HepG2 (cell line): ENCODE results near the gene ADRM1. TPM values are rescaled to one million over a fixed set of nuclear protein-coding genes. Genes with fewer than 3 reads are reported as not detected.

ENCODE experiments used
- BATF2 ChIP-seq: sonication (generic); formaldehyde crosslinking; IDR thresholded peaks from 2 replicates; pipeline ENCODE4 v1.8.0; 2022; ENCODE audit warnings: mild to moderate bottlenecking, missing genetic modification reagents, moderate library complexity
- CCAR2 ChIP-seq: fragments of 200-400 bp; formaldehyde crosslinking; optimal IDR thresholded peaks from 2 replicates; pipeline ENCODE3; 2018; ENCODE audit warnings: low read depth, mild to moderate bottlenecking, low read length, moderate library complexity
- DZIP1 ChIP-seq: sonication (generic); formaldehyde crosslinking; IDR thresholded peaks from 2 replicates; pipeline ENCODE4 v1.5.0; 2020; ENCODE audit warnings: mild to moderate bottlenecking, missing genetic modification reagents
- E2F2 ChIP-seq: sonication (generic); formaldehyde crosslinking; IDR thresholded peaks from 2 replicates; pipeline ENCODE4 v1.4.0; 2020; ENCODE audit warnings: missing genetic modification reagents, borderline replicate concordance
- IRX3 ChIP-seq: sonication (generic); formaldehyde crosslinking; IDR thresholded peaks from 2 replicates; pipeline ENCODE4 v1.8.1; 2023; ENCODE audit warnings: mild to moderate bottlenecking, low read depth, missing genetic modification reagents, borderline replicate concordance
- KDM5B ChIP-seq: sonication (generic); formaldehyde crosslinking; IDR thresholded peaks from 2 replicates; pipeline ENCODE4 v1.4.0; 2020; ENCODE audit warnings: missing genetic modification reagents, mild to moderate bottlenecking, borderline replicate concordance
- MZF1 ChIP-seq: sonication (generic); formaldehyde crosslinking; IDR thresholded peaks from 2 replicates; pipeline ENCODE4 v1.8.1; 2023; ENCODE audit warnings: mild to moderate bottlenecking, missing genetic modification reagents, borderline replicate concordance
- NCOA1 ChIP-seq: sonication (generic); formaldehyde crosslinking; IDR thresholded peaks from 2 replicates; pipeline ENCODE4 v1.9.0; 2021; ENCODE audit warnings: missing genetic modification reagents
- PRDM15 ChIP-seq: sonication (generic); formaldehyde crosslinking; IDR thresholded peaks from 2 replicates; pipeline ENCODE4 v1.4.0; 2020; ENCODE audit warnings: missing genetic modification reagents
- RAD21 ChIP-seq: fragments of 450-650 bp; formaldehyde crosslinking; IDR thresholded peaks from 2 replicates; pipeline ENCODE4 v1.5.0; 2020; ENCODE audit warnings: mild to moderate bottlenecking
- TBX2 ChIP-seq: sonication (generic); formaldehyde crosslinking; IDR thresholded peaks from 2 replicates; pipeline ENCODE4 v1.5.0; 2020; ENCODE audit warnings: missing genetic modification reagents, mild to moderate bottlenecking, borderline replicate concordance
- TFDP1 ChIP-seq: IDR thresholded peaks from 2 replicates; pipeline ENCODE4 v1.6.1; 2016; ENCODE audit warnings: missing compliant biosample characterization, missing genetic modification reagents, borderline replicate concordance
- UBTF ChIP-seq: sonication (generic); formaldehyde crosslinking; IDR thresholded peaks from 2 replicates; pipeline ENCODE4 v1.4.0; 2020; ENCODE audit warnings: mild to moderate bottlenecking, missing genetic modification reagents
- ZFY ChIP-seq: sonication (generic); formaldehyde crosslinking; IDR thresholded peaks from 2 replicates; pipeline ENCODE4 v1.4.0; 2020; ENCODE audit warnings: missing genetic modification reagents
- ZNF263 ChIP-seq: sonication (generic); formaldehyde crosslinking; IDR thresholded peaks from 2 replicates; pipeline ENCODE4 v1.4.0; 2020; ENCODE audit warnings: missing genetic modification reagents
- ZNF451 ChIP-seq: sonication (generic); formaldehyde crosslinking; IDR thresholded peaks from 2 replicates; pipeline ENCODE4 v1.5.0; 2020; ENCODE audit warnings: mild to moderate bottlenecking, missing genetic modification reagents
- ZNF747 ChIP-seq: sonication (generic); formaldehyde crosslinking; IDR thresholded peaks from 2 replicates; pipeline ENCODE4 v1.8.1; 2023; ENCODE audit warnings: missing genetic modification reagents, mild to moderate bottlenecking, borderline replicate concordance
- ZSCAN22 ChIP-seq: sonication (generic); formaldehyde crosslinking; IDR thresholded peaks from 2 replicates; pipeline ENCODE4 v1.4.0; 2020; ENCODE audit warnings: mild to moderate bottlenecking, missing genetic modification reagents
- polyA plus RNA-seq, 8 experiments: library from polyadenylated mRNA; depleted of rRNA in 3 of 8; stranded (reverse) in 7 of 8; unstranded in 1 of 8; fragments of >200 nt; fragmentation: Illumina TruSeq in 4 of 8; extraction: Trizol in 4 of 8; gene quantifications; 2 replicates each; pipeline versions ENCODE4 v1.2.1 to v1.2.3, GENCODE V29; 2011 to 2016; ENCODE audit warnings: low read depth in 4 of 8, missing spikeins in 1 of 8, mixed read lengths in 1 of 8; ENCODE audit not compliant: insufficient read depth in 1 of 8
- total RNA-seq, 5 experiments: library from RNA; depleted of rRNA; stranded (reverse); fragments of >200 nt; fragmentation: Illumina TruSeq; extraction: Trizol; gene quantifications; 2 replicates each; pipeline ENCODE4 v1.2.3, GENCODE V29; 2016; ENCODE audit warnings: low read depth in 1 of 5

The ADRM1 gene
- total and polyA plus RNA-seq, 2 of the 13 experiments (the other 11 are each of a cell fraction or from before 2014, with no cell fraction given): 92.9 to 154 TPM

GRCh38 chr20:62354811-62355341 is 52.1 kb downstream of the ADRM1 start (continued):
- TF ChIP-seq UBTF (CRISPR knock-in tag): no peak
- no peak for TF ChIP-seq ZNF263 (CRISPR knock-in tag)
- TF ChIP-seq DZIP1 (CRISPR knock-in tag): no peak
- no peak for TF ChIP-seq ZNF451 (CRISPR knock-in tag)
- no peak for TF ChIP-seq KDM5B (CRISPR knock-in tag)
- no peak for TF ChIP-seq E2F2 (CRISPR knock-in tag)
- no peak for TF ChIP-seq PRDM15
- TF ChIP-seq ZSCAN22: no peak
- peak; percentile 15; the same call in 1 of the 2 replicates for TF ChIP-seq TBX2
- no peak for TF ChIP-seq CCAR2
- no peak for TF ChIP-seq ZNF747 (CRISPR knock-in tag)
- TF ChIP-seq BATF2 (CRISPR knock-in tag): no peak
- TF ChIP-seq MZF1 (CRISPR knock-in tag): no peak
- TF ChIP-seq IRX3 (CRISPR knock-in tag): no peak
- no peak for TF ChIP-seq ZFY (CRISPR knock-in tag)
- no peak for TF ChIP-seq RAD21 (CRISPR knock-in tag)
- TF ChIP-seq TFDP1 (CRISPR knock-in tag): no peak
- TF ChIP-seq NCOA1 (CRISPR knock-in tag): no peak
